Neural cell (in vitro differentiated cells): ENCODE data around the gene ILK. TPM values are rescaled to one million over a fixed set of nuclear protein-coding genes. Genes with fewer than 3 reads are reported as not detected.

Source experiments
- H2AFZ ChIP-seq: fragments of 200-600, 300-800 bp; sonication (generic), shearing (Covaris generic); 2 replicates; pipeline ENCODE4 v1.6.0; 2014; ENCODE audit warnings: low read depth, mild to moderate bottlenecking, antibody characterized with exemption, low read length, moderate library complexity
- H3F3A ChIP-seq: fragments of 200-600 bp; shearing (Covaris generic); 2 replicates; pipeline ENCODE4 v1.6.1; 2016; ENCODE audit warnings: mild to moderate bottlenecking, moderate library complexity, mixed read lengths, antibody characterized with exemption, low read length; ENCODE audit not compliant: insufficient read depth, poor library complexity, severe bottlenecking
- H3K27ac ChIP-seq: fragments of 200-600, 300-800 bp; sonication (generic), shearing (Covaris generic); 2 replicates; pipeline ENCODE4 v1.5.1; 2014; ENCODE audit warnings: mild to moderate bottlenecking, low read length, moderate library complexity
- H3K27me3 ChIP-seq: fragments of 300-800, 200-600 bp; sonication (generic), shearing (Covaris generic); 2 replicates; pipeline ENCODE4 v1.6.0; 2014; ENCODE audit warnings: mild to moderate bottlenecking, low read depth, low read length, moderate library complexity; ENCODE audit not compliant: insufficient read depth
- H3K36me3 ChIP-seq: fragments of 300-800, 200-600 bp; sonication (generic), shearing (Covaris generic); 2 replicates; pipeline ENCODE4 v1.5.1; 2014; ENCODE audit warnings: mild to moderate bottlenecking, antibody characterized with exemption, low read length, moderate library complexity; ENCODE audit not compliant: insufficient read depth
- H3K4me2 ChIP-seq: fragments of 300-800, 200-600 bp; sonication (generic), shearing (Covaris generic); 2 replicates; pipeline ENCODE4 v1.6.0; 2014; ENCODE audit warnings: mild to moderate bottlenecking, low read length
- H3K4me3 ChIP-seq: fragments of 300-800, 200-600 bp; sonication (generic), shearing (Covaris generic); 2 replicates; pipeline ENCODE4 v1.5.1; 2014; ENCODE audit warnings: mild to moderate bottlenecking, low read length, moderate library complexity
- H3K79me2 ChIP-seq: fragments of 200-600 bp; shearing (Covaris generic); replicated peaks from 2 replicates; pipeline ENCODE4 v1.6.0; 2014; ENCODE audit warnings: mild to moderate bottlenecking, low read length, moderate library complexity; ENCODE audit not compliant: insufficient read depth
- H3K9ac ChIP-seq: fragments of 300-800, 200-600 bp; sonication (generic), shearing (Covaris generic); 2 replicates; pipeline ENCODE4 v1.6.1; 2016; ENCODE audit warnings: mild to moderate bottlenecking, low read length, mixed read lengths
- H3K9me2 ChIP-seq: fragments of 200-600 bp; shearing (Covaris generic); 2 replicates; pipeline ENCODE4 v1.6.1; 2016; ENCODE audit warnings: mild to moderate bottlenecking, low read length, mixed read lengths; ENCODE audit not compliant: insufficient read depth
- H3K9me3 ChIP-seq: fragments of 200-600, 300-800 bp; sonication (generic), shearing (Covaris generic); 2 replicates; pipeline ENCODE4 v1.6.1; 2016; ENCODE audit warnings: mild to moderate bottlenecking, mixed run types, low read length, moderate library complexity, mixed read lengths
- H4K20me1 ChIP-seq: fragments of 200-600 bp; shearing (Covaris generic); 2 replicates; pipeline ENCODE4 v1.6.1; 2016; ENCODE audit warnings: mild to moderate bottlenecking, mixed run types; ENCODE audit not compliant: insufficient read depth
- EP300 ChIP-seq: fragments of 450-650 bp; conservative IDR thresholded peaks from 2 replicates; pipeline ENCODE4 v1.6.1; 2014; ENCODE audit warnings: antibody characterized with exemption, mild to moderate bottlenecking, moderate library complexity; ENCODE audit not compliant: poor library complexity, severe bottlenecking
- EZH2 ChIP-seq: fragments of 200-600, 300-800 bp; shearing (Covaris generic), sonication (generic); IDR thresholded peaks from 2 replicates; pipeline ENCODE4 v1.6.1; 2014; ENCODE audit warnings: antibody characterized with exemption, low read length, borderline replicate concordance, mild to moderate bottlenecking; ENCODE audit not compliant: insufficient read depth, poor library complexity, severe bottlenecking
- MXI1 ChIP-seq: fragments of 450-650 bp; conservative IDR thresholded peaks from 2 replicates; pipeline ENCODE4 v1.6.1; 2014; ENCODE audit warnings: antibody characterized with exemption, mild to moderate bottlenecking; ENCODE audit not compliant: poor library complexity, severe bottlenecking
- POLR2AphosphoS5 ChIP-seq: IDR thresholded peaks from 2 replicates; pipeline ENCODE4 v1.6.1; 2012
- RAD21 ChIP-seq: fragments of 450-650 bp; conservative IDR thresholded peaks from 2 replicates; pipeline ENCODE4 v1.6.1; 2014; ENCODE audit warnings: antibody characterized with exemption, mild to moderate bottlenecking, moderate library complexity
- SMC3 ChIP-seq: fragments of 450-650 bp; conservative IDR thresholded peaks from 2 replicates; pipeline ENCODE4 v1.6.1; 2014; ENCODE audit warnings: antibody characterized with exemption, mild to moderate bottlenecking, moderate library complexity; ENCODE audit not compliant: poor library complexity
- TAF1 ChIP-seq: IDR thresholded peaks from 2 replicates; pipeline ENCODE4 v1.6.1; 2012; ENCODE audit warnings: low read depth
- polyA plus RNA-seq: library from polyadenylated mRNA; depleted of rRNA; stranded (reverse); fragments of >200 nt; gene quantifications from 2 replicates; pipeline ENCODE4 v1.2.3, GENCODE V29; 2014
- TF ChIP-seq, protein P1 (sequence below): IDR thresholded peaks from 2 replicates; pipeline ENCODE4 v1.6.1; 2012; ENCODE audit warnings: borderline replicate concordance
- TF ChIP-seq, protein P2 (sequence below): fragments of 450-650 bp; IDR thresholded peaks from 2 replicates; pipeline ENCODE4 v1.5.1; 2014; ENCODE audit warnings: antibody characterized with exemption, mild to moderate bottlenecking, moderate library complexity; ENCODE audit not compliant: poor library complexity, severe bottlenecking

Gene ILK
- polyA plus RNA-seq, 1 donor from 2014 or later: 68.8 TPM

DNA sequence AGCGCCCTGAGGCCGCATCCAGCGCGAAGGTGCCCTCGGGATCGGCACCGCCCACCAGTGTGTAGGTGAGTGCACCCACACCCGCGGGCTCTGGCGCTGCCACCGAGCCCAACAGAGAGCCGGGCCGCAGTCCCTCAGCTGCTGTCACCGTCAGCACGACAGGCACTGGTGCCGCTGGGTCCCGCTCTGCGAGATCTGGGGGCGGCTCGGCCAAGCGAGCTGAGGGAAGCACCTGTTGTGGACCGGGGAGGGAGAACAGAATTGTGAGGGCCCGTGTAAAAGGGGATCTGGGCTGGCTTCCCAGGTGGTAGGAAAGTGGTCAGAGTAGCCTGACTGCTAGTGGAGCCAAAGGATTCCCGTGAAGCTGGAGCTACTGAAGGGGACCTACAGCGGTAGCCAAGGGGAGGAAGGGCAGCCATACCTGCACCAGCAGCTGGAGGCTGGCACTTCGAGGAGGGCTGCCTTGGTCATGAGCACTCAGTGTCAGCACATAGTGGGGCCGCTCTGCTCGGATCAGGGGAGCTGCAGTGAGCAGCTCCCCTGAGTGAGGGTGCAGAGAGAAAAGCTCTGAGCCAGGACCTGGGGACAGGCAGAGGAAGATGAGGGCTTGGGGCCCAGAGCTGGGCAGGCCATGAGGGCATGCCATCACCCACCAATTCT lies 27.2 kb downstream of the ILK start:
- no peak overlapping the region for H3K4me3 ChIP-seq
- TF ChIP-seq MXI1 (no peak), EZH2 (no peak), TAF1 (no peak), SMC3 (no peak), EP300 (no peak), POLR2AphosphoS5 (no peak), RAD21 (no peak)
- TF ChIP-seq, protein P1, sequence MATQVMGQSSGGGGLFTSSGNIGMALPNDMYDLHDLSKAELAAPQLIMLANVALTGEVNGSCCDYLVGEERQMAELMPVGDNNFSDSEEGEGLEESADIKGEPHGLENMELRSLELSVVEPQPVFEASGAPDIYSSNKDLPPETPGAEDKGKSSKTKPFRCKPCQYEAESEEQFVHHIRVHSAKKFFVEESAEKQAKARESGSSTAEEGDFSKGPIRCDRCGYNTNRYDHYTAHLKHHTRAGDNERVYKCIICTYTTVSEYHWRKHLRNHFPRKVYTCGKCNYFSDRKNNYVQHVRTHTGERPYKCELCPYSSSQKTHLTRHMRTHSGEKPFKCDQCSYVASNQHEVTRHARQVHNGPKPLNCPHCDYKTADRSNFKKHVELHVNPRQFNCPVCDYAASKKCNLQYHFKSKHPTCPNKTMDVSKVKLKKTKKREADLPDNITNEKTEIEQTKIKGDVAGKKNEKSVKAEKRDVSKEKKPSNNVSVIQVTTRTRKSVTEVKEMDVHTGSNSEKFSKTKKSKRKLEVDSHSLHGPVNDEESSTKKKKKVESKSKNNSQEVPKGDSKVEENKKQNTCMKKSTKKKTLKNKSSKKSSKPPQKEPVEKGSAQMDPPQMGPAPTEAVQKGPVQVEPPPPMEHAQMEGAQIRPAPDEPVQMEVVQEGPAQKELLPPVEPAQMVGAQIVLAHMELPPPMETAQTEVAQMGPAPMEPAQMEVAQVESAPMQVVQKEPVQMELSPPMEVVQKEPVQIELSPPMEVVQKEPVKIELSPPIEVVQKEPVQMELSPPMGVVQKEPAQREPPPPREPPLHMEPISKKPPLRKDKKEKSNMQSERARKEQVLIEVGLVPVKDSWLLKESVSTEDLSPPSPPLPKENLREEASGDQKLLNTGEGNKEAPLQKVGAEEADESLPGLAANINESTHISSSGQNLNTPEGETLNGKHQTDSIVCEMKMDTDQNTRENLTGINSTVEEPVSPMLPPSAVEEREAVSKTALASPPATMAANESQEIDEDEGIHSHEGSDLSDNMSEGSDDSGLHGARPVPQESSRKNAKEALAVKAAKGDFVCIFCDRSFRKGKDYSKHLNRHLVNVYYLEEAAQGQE: no peak
- TF ChIP-seq, protein P2, sequence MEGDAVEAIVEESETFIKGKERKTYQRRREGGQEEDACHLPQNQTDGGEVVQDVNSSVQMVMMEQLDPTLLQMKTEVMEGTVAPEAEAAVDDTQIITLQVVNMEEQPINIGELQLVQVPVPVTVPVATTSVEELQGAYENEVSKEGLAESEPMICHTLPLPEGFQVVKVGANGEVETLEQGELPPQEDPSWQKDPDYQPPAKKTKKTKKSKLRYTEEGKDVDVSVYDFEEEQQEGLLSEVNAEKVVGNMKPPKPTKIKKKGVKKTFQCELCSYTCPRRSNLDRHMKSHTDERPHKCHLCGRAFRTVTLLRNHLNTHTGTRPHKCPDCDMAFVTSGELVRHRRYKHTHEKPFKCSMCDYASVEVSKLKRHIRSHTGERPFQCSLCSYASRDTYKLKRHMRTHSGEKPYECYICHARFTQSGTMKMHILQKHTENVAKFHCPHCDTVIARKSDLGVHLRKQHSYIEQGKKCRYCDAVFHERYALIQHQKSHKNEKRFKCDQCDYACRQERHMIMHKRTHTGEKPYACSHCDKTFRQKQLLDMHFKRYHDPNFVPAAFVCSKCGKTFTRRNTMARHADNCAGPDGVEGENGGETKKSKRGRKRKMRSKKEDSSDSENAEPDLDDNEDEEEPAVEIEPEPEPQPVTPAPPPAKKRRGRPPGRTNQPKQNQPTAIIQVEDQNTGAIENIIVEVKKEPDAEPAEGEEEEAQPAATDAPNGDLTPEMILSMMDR: no peak
- H3K9me2 ChIP-seq: no peaks in the 10 kb centered on the region
- H3K9me3 ChIP-seq: no peaks in the 10 kb centered on the region
- peaks cover 21% of the 10 kb centered on the region for H3K36me3 ChIP-seq
- H3F3A ChIP-seq: no peaks in the 10 kb centered on the region
- H3K9ac ChIP-seq: no peak overlapping the region
- no peaks in the 10 kb centered on the region for H3K27me3 ChIP-seq
- no peak overlapping the region for H2AFZ ChIP-seq
- peaks cover 15% of the 10 kb centered on the region for H4K20me1 ChIP-seq
- no peak overlapping the region for H3K4me2 ChIP-seq
- no peak overlapping the region for H3K27ac ChIP-seq
- no peaks in the 10 kb centered on the region for H3K79me2 ChIP-seq

DNA sequence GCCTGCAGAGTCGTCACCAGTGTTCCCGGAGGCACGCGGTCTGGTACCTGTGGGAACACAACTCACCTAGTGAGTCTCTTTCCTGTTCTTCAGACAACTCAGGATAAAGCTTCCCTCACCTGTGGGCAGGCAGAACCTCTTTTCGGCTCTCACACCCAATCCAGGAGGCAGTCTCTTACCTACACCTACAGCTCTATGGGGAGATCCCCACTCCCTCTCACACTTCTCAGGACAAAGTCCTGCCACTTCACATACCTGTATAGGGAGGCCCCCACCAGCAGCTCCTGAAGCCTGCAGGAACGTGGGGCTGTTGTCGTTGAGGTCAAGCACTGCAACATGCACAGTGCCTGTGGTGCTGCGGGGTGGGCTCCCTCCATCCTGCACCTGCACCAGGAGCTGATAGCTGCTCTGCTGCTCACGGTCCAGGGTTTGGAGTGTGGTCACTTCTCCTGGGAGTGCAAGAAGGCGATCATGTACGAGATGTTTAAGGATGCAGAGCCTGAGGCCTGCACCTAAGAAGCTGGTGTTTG lies 27.9 kb downstream of the ILK start:
- Histone ChIP-seq H3K9me3 (no peaks in the 10 kb centered on the region), H3K79me2 (no peaks in the 10 kb centered on the region), H3K9me2 (no peaks in the 10 kb centered on the region), H3K27me3 (no peaks in the 10 kb centered on the region), H3K4me3 (no peak overlapping the region), H3K36me3 (peaks cover 19% of the 10 kb centered on the region), H3K27ac (no peak overlapping the region), H3K9ac (no peak overlapping the region), H3F3A (no peaks in the 10 kb centered on the region), H2AFZ (no peak overlapping the region), H4K20me1 (peaks cover 21% of the 10 kb centered on the region), H3K4me2 (no peak overlapping the region)
- TF ChIP-seq EZH2: no peak
- no peak for TF ChIP-seq POLR2AphosphoS5
- TF ChIP-seq, protein P2: no peak
- TF ChIP-seq RAD21: no peak
- no peak for TF ChIP-seq EP300
- no peak for TF ChIP-seq MXI1
- no peak for TF ChIP-seq SMC3
